Epithelial cell of proximal tubule (primary cell): ENCODE measurements around the gene XIRP2. TPM values are rescaled to one million over a fixed set of nuclear protein-coding genes. Genes with fewer than 3 reads are reported as not detected.

Source experiments
- DNase-seq: peaks from one replicate; pipeline ENCODE4 v3.0.0-alpha.2; 2011; ENCODE audit warnings: low read depth
- H3K4me3 ChIP-seq: 2 replicates; pipeline ENCODE4 v1.5.1; 2011; ENCODE audit warnings: low read depth, mild to moderate bottlenecking, low read length
- total RNA-seq: library from RNA; depleted of rRNA; stranded (reverse); fragments of >200 nt; gene quantifications from 2 replicates; pipeline ENCODE4 v1.2.3, GENCODE V29; 2015
- TF ChIP-seq, protein P1 (sequence below): conservative IDR thresholded peaks from 2 replicates; pipeline ENCODE4 v1.5.1; 2012; ENCODE audit warnings: low read depth, mild to moderate bottlenecking, low read length

Gene XIRP2
- total RNA-seq, 1 donor from 2014 or later: not detected

DNA sequence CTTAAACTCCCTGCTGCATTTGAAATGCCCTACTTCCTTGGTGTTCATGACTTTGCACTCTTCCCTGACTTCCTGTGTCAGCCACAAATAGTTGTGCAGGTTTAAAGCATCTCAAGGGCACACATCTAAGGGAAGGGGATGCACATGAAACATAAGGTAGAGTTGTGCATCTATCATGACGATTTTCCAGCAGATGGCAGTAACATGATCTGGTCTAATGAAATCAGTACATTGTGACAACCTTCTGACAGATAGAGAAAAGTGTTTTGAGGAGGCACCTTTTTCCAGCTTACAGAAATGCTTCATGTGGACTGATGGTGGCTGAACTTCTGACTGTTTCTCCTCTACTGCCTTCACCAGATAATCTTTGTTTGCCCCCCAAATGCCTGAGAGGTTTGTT, 238.9 kb downstream of the XIRP2 start:
- TF ChIP-seq, protein P1, sequence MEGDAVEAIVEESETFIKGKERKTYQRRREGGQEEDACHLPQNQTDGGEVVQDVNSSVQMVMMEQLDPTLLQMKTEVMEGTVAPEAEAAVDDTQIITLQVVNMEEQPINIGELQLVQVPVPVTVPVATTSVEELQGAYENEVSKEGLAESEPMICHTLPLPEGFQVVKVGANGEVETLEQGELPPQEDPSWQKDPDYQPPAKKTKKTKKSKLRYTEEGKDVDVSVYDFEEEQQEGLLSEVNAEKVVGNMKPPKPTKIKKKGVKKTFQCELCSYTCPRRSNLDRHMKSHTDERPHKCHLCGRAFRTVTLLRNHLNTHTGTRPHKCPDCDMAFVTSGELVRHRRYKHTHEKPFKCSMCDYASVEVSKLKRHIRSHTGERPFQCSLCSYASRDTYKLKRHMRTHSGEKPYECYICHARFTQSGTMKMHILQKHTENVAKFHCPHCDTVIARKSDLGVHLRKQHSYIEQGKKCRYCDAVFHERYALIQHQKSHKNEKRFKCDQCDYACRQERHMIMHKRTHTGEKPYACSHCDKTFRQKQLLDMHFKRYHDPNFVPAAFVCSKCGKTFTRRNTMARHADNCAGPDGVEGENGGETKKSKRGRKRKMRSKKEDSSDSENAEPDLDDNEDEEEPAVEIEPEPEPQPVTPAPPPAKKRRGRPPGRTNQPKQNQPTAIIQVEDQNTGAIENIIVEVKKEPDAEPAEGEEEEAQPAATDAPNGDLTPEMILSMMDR: peak; percentile 59
- no peak overlapping the region for H3K4me3 ChIP-seq
- DNase-seq: no peak

DNA sequence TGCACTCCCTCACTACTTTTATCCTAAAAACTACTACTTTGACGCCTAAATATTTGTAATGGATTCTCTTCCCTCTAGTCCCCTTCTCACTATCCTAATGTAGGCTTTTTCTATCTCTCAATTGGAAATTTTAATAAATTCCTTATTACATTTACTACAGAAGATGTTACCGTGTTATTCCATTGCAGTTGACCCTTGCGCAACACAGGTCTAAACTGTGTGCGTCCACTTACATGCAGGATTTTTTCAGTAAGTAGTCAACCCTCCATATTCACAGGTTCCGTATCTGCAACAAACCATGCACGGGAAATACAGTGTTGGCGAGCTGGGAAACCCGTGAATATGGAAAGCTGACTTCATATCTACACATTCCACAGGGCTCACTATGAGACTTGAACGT, 239.8 kb downstream of the XIRP2 start:
- DNase-seq: no peak
- no peak overlapping the region for H3K4me3 ChIP-seq

DNA sequence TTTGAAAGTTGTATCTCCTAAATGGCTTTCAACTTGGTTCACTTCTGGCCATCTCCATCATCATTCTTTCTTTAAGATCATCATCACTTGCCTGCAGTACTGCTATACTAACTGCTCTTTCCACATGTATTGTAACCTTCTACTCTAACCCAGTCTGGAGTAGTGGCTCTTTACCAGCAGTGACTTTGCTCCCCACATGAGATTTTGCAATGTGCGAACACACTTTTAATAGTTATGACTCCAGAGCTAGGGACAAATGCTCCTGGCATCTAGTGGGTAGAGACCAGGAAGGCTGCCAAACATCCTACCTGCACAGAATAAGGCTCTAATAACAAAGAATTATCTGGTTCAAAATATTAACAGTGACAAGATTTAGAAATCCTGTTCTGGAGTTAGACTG, 243.8 kb downstream of the XIRP2 start:
- TF ChIP-seq, protein P1: no peak
- no peak overlapping the region for H3K4me3 ChIP-seq
- DNase-seq: no peak

More for the DNA sequence above, 239.8 kb downstream of the XIRP2 start:
- TF ChIP-seq, protein P1: no peak

DNA sequence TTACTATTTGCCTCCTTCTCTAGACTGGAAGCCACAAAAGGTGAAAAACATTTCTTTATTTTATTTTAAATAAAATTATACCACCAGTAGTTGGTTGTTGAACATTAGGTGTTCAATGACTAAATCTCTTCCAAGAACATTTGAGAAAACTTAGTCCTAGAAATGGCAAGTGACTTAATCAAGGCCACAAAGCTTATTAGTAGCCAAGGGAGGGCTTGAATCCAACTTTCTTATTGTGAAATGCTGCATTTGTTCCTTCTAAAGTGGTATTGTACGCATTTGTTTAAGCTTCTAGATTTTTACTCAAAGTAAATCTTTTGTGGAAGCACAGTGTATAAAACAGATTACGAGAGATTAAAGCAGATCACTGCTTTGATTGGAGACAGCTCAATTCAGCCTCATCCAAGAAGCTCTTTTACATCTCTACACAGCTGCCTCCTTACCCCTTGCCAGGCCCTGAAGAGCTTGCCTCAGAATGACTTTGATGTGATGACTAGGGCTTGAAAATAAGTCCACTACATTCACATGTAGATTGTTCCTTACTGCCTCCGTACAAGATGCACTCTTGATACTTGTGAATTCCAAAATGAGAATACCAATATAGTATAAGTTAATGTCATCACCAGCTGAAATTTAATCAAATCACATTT, 244.8 kb downstream of the XIRP2 start:
- H3K4me3 ChIP-seq: no peak overlapping the region
- TF ChIP-seq, protein P1: no peak
- no peak for DNase-seq

DNA sequence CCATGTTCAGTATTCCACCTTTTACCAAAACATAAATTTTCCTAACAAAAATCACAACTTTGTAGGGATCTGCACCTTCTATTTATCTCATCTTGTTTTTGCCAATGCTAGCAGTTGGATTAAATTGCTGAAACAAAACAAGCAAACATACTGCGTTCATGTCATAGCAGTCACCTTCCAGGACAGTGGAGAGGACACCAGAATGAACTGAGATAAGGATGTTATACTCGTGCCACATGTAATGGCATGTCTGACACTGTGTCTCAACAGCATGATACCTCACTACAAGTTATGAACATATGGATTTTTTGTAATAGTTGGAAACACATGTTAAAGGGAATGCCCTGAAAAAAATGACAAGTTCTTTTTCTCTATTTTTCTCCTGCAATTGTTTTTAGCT, 245.3 kb downstream of the XIRP2 start:
- TF ChIP-seq, protein P1: no peak
- DNase-seq: no peak
- no peak overlapping the region for H3K4me3 ChIP-seq

DNA sequence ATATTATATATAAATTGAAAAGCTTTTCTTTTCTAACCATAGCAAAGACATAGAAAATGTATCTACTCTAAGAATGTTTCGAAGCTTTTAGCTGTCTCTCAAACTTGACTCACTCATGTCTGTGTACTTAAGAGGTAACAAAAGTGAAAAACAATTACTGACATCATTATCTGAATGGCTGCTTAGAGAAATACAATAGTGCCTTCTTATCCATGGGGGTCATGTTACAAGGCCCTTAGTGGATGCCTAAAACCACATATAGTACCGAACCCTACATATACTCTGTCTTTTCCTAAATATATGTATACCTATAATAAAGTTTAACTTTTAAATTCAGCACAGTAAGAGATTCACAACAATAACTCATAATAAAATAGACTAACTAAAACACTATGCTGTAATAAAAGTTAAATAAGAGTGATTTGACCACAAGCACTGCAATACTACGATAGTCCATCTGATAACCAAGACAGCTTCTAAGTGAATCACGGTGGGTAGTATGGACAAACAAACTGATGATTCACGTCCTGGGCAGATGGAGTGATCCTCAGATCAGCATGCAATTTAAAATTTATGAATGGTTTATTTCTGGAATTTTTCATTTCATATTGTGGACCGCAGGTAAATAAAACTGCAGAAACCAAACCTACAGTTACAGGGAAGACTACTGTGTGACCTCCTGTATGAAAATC, 246.2 kb downstream of the XIRP2 start:
- no peak for DNase-seq
- TF ChIP-seq, protein P1: no peak
- no peak overlapping the region for H3K4me3 ChIP-seq

DNA sequence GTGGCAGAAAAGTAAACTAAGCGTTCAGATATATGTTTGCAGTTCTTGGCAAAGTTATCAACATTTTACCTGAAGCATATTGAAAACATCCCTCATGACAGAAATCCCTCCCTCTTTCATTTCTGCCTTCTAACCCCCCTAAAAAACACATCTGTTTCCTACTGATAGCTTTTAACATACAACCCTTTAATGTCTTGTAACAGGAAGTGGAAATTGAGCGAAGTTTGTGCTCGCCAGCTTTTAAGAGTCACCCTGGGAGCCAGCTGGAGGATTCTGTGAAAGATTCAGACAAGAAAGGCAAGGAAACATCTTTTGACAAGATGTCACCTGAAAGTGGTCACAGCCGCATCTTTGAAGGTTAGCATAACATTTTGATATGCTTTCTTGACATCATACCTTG, 247.4 kb downstream of the XIRP2 start:
- no peak for DNase-seq
- H3K4me3 ChIP-seq: no peak overlapping the region
- TF ChIP-seq, protein P1: no peak
